H9 (cell line): ENCODE data around the gene EHF. TPM values are rescaled to one million over a fixed set of nuclear protein-coding genes. Genes with fewer than 3 reads are reported as not detected.

ENCODE experiments used
- DNase-seq: peaks from one replicate; pipeline ENCODE4 v3.0.0-alpha.2; 2017
- H2AFZ ChIP-seq: one replicate; pipeline ENCODE4 v1.6.1; 2013; ENCODE audit warnings: mild to moderate bottlenecking, low read length, control low read depth, moderate library complexity
- H2AK5ac ChIP-seq: 2 replicates; pipeline ENCODE4 v1.6.1; 2013; ENCODE audit warnings: low read length, control low read depth, mixed read lengths; ENCODE audit not compliant: insufficient read length
- H2BK120ac ChIP-seq: one replicate; pipeline ENCODE4 v1.6.1; 2013; ENCODE audit warnings: low read depth, mild to moderate bottlenecking, low read length, control low read depth, inconsistent platforms; ENCODE audit not compliant: poor library complexity, severe bottlenecking
- H2BK12ac ChIP-seq: 2 replicates; pipeline ENCODE4 v1.6.1; 2013; ENCODE audit warnings: low read length, control low read depth, mixed read lengths, low read depth; ENCODE audit not compliant: insufficient read length
- H2BK15ac ChIP-seq: 2 replicates; pipeline ENCODE4 v1.6.1; 2013; ENCODE audit warnings: low read depth, low read length, control low read depth
- H2BK20ac ChIP-seq: one replicate; pipeline ENCODE4 v1.6.1; 2013; ENCODE audit warnings: low read depth, mild to moderate bottlenecking, low read length, control low read depth, inconsistent platforms; ENCODE audit not compliant: poor library complexity, severe bottlenecking
- H2BK5ac ChIP-seq: 2 replicates; pipeline ENCODE4 v1.6.1; 2013; ENCODE audit warnings: low read length, control low read depth, mixed read lengths; ENCODE audit not compliant: insufficient read length
- H3K14ac ChIP-seq: 2 replicates; pipeline ENCODE4 v1.6.1; 2013; ENCODE audit warnings: low read length, control low read depth; ENCODE audit not compliant: insufficient read depth
- H3K18ac ChIP-seq: 2 replicates; pipeline ENCODE4 v1.6.1; 2013; ENCODE audit warnings: low read depth, mild to moderate bottlenecking, mixed read lengths, low read length, control low read depth; ENCODE audit not compliant: insufficient read length
- H3K23ac ChIP-seq: 2 replicates; pipeline ENCODE4 v1.6.1; 2013; ENCODE audit warnings: low read length, control low read depth, mixed read lengths, low read depth; ENCODE audit not compliant: insufficient read length
- H3K23me2 ChIP-seq: 2 replicates; pipeline ENCODE4 v1.6.1; 2013; ENCODE audit warnings: low read depth, mild to moderate bottlenecking, mixed read lengths, low read length, control low read depth; ENCODE audit not compliant: insufficient read length, poor library complexity, severe bottlenecking
- H3K27ac ChIP-seq: 2 replicates; pipeline ENCODE4 v1.5.1; 2013; ENCODE audit warnings: low read length, control low read depth, mixed read lengths, low read depth; ENCODE audit not compliant: insufficient read length
- H3K27me3 ChIP-seq: 2 replicates; pipeline ENCODE4 v1.6.1; 2013; ENCODE audit warnings: low read length, control low read depth, inconsistent platforms; ENCODE audit not compliant: insufficient read depth
- H3K4ac ChIP-seq: 2 replicates; pipeline ENCODE4 v1.6.1; 2013; ENCODE audit warnings: low read depth, mild to moderate bottlenecking, control low read depth, inconsistent platforms, low read length, moderate library complexity
- H3K4me1 ChIP-seq: 2 replicates; pipeline ENCODE4 v1.6.1; 2013; ENCODE audit warnings: low read length, control low read depth, inconsistent platforms; ENCODE audit not compliant: insufficient read depth
- H3K4me2 ChIP-seq: 2 replicates; pipeline ENCODE4 v1.6.1; 2013; ENCODE audit warnings: low read length, control low read depth, mixed read lengths; ENCODE audit not compliant: insufficient read length, insufficient read depth
- H3K56ac ChIP-seq: 2 replicates; pipeline ENCODE4 v1.6.1; 2013; ENCODE audit warnings: low read depth, mild to moderate bottlenecking, mixed read lengths, low read length, control low read depth; ENCODE audit not compliant: insufficient read length
- H3K79me1 ChIP-seq: 2 replicates; pipeline ENCODE4 v1.6.1; 2013; ENCODE audit warnings: low read depth, mild to moderate bottlenecking, moderate library complexity, low read length, control low read depth, inconsistent platforms; ENCODE audit not compliant: insufficient read depth, poor library complexity, severe bottlenecking
- H3K79me2 ChIP-seq: 2 replicates; pipeline ENCODE4 v1.6.1; 2013; ENCODE audit warnings: low read length, control low read depth, inconsistent platforms; ENCODE audit not compliant: insufficient read depth
- H3K9ac ChIP-seq: 2 replicates; pipeline ENCODE4 v1.6.1; 2013; ENCODE audit warnings: low read length, control low read depth, mixed read lengths; ENCODE audit not compliant: insufficient read length; ENCODE audit errors: extremely low read depth
- H3K9me3 ChIP-seq: one replicate; pipeline ENCODE4 v1.6.1; 2013; ENCODE audit warnings: low read depth, low read length, inconsistent platforms; ENCODE audit not compliant: control insufficient read depth
- H3T11ph ChIP-seq: one replicate; pipeline ENCODE4 v1.6.1; 2013; ENCODE audit warnings: mild to moderate bottlenecking, low read length, control low read depth, inconsistent platforms
- H4K20me1 ChIP-seq: one replicate; pipeline ENCODE4 v1.6.1; 2013; ENCODE audit not compliant: control insufficient read depth, insufficient read length, insufficient read depth
- H4K5ac ChIP-seq: 2 replicates; pipeline ENCODE4 v1.6.1; 2013; ENCODE audit warnings: low read depth, mild to moderate bottlenecking, mixed read lengths, low read length, control low read depth; ENCODE audit not compliant: insufficient read length
- H4K8ac ChIP-seq: replicated peaks from 2 replicates; pipeline ENCODE4 v1.6.1; 2013; ENCODE audit warnings: low read length, control low read depth, mixed read lengths, low read depth; ENCODE audit not compliant: insufficient read length
- H4K91ac ChIP-seq: 2 replicates; pipeline ENCODE4 v1.6.1; 2013; ENCODE audit warnings: low read depth, mild to moderate bottlenecking, moderate library complexity, mixed read lengths, low read length, control low read depth; ENCODE audit not compliant: insufficient read length
- H3K27ac Mint-ChIP-seq, 3 experiments: 2 replicates in 2 of 3; 3 replicates in 1 of 3; pipeline ENCODE4 v1.8.0; 2020 to 2021; ENCODE audit warnings: mixed read lengths in 3 of 3, mild to moderate bottlenecking in 1 of 3, moderate library complexity in 1 of 3
- H3K27me3 Mint-ChIP-seq: 2 replicates; pipeline ENCODE4 v1.8.0; 2021; ENCODE audit warnings: low read depth, mild to moderate bottlenecking, moderate library complexity, mixed read lengths
- H3K36me3 Mint-ChIP-seq, 3 experiments: 2 replicates in 2 of 3; 3 replicates in 1 of 3; pipeline ENCODE4 v1.8.0; 2020 to 2021; ENCODE audit warnings: low read depth in 3 of 3, mixed read lengths in 3 of 3; ENCODE audit not compliant: insufficient read depth in 1 of 3
- H3K4me1 Mint-ChIP-seq, 2 experiments: 2 replicates each; pipeline ENCODE4 v1.8.0; 2020; ENCODE audit warnings: mixed read lengths in 2 of 2
- H3K4me3 Mint-ChIP-seq, 2 experiments: 2 replicates in 1 of 2; 3 replicates in 1 of 2; pipeline ENCODE4 v1.8.0; 2020 to 2021; ENCODE audit warnings: mild to moderate bottlenecking in 2 of 2, mixed read lengths in 2 of 2, moderate library complexity in 1 of 2
- H3K9me3 Mint-ChIP-seq, 2 experiments: 2 replicates in 1 of 2; 3 replicates in 1 of 2; pipeline ENCODE4 v1.8.0; 2020; ENCODE audit warnings: mild to moderate bottlenecking in 2 of 2, mixed read lengths in 2 of 2, moderate library complexity in 1 of 2
- CTCF ChIP-seq: fragments of 200-600 bp; sonication (generic); conservative IDR thresholded peaks from 3 replicates; pipeline ENCODE4 v1.8.0; 2021; ENCODE audit warnings: antibody characterized with exemption, mild to moderate bottlenecking
- WGBS: extraction: QIAGEN DNeasy Blood & Tissue Kit; methylation state at CpG from one replicate; pipeline ENCODE4 v1.1.7; 2013; ENCODE audit warnings: missing lambda C conversion rate, low lambda C conversion rate, mixed read lengths; ENCODE audit not compliant: insufficient read length; ENCODE audit errors: extremely low coverage; 5-methylcytosine and 5-hydroxymethylcytosine counted together
- total RNA-seq: library from RNA; stranded (reverse); gene quantifications from 2 replicates; pipeline ENCODE4 v1.2.1, GENCODE V29; 2021

EHF gene
- total RNA-seq, 1 experiment from 2014 or later = not detected

- H3K23me2 ChIP-seq = no peaks in the 10 kb centered on the region
- H2BK15ac ChIP-seq = no peak overlapping the region
- Mint-ChIP-seq H3K27ac (no peak overlapping the region), H3K27me3 (peaks cover 8% of the 10 kb centered on the region), H3K4me3 (no peak overlapping the region), H3K4me1 (no peaks in the 10 kb centered on the region), H3K9me3 (no peaks in the 10 kb centered on the region), H3K36me3 (no peaks in the 10 kb centered on the region)
- no peak overlapping the region for H2AK5ac ChIP-seq
- no peaks in the 10 kb centered on the region for H3K79me2 ChIP-seq
- H4K20me1 ChIP-seq = no peaks in the 10 kb centered on the region
- H4K8ac ChIP-seq = no peak overlapping the region
- H4K5ac ChIP-seq = no peak overlapping the region
- no CpG with 5 or more reads among the region's 2 CpGs for WGBS
- H4K91ac ChIP-seq = no peak overlapping the region
- H3K4me1 ChIP-seq = no peaks in the 10 kb centered on the region
- H3K27ac ChIP-seq = no peak overlapping the region
- no peak overlapping the region for H2BK120ac ChIP-seq
- H3T11ph ChIP-seq = no peak overlapping the region
- no peak overlapping the region for H3K4me2 ChIP-seq
- H2AFZ ChIP-seq = no peak overlapping the region
- H3K27me3 ChIP-seq = no peaks in the 10 kb centered on the region
- H3K79me1 ChIP-seq = no peaks in the 10 kb centered on the region
- H2BK20ac ChIP-seq = no peak overlapping the region
- H3K56ac ChIP-seq = no peak overlapping the region
- H3K18ac ChIP-seq = no peak overlapping the region
- H3K9me3 ChIP-seq = no peaks in the 10 kb centered on the region
- no peak overlapping the region for H2BK12ac ChIP-seq
- TF ChIP-seq CTCF = no peak
- DNase-seq = no peak
- H3K9ac ChIP-seq = no peak overlapping the region
- no peak overlapping the region for H3K23ac ChIP-seq
- no peak overlapping the region for H2BK5ac ChIP-seq
- no peak overlapping the region for H3K14ac ChIP-seq
- no peak overlapping the region for H3K4ac ChIP-seq
Measured at GRCh38 chr11:34575671-34576070, 45.2 kb upstream of the EHF start.
